RPMI7951 (cell line): ENCODE measurements around the gene RBM24. TPM values are rescaled to one million over a fixed set of nuclear protein-coding genes. Genes with fewer than 3 reads are reported as not detected.

Experiments
- DNase-seq: peaks from one replicate; pipeline ENCODE4 v3.0.0-alpha.2; 2012; ENCODE audit warnings: low read depth
- total RNA-seq: library from RNA; depleted of rRNA; stranded (reverse); fragments of >200 nt; shearing (Covaris generic); gene quantifications from 2 replicates; pipeline ENCODE4 v1.2.3, GENCODE V29; 2014; rRNA removed

The RBM24 gene
- total RNA-seq, 1 experiment from 2014 or later: 4.7 TPM

DNA sequence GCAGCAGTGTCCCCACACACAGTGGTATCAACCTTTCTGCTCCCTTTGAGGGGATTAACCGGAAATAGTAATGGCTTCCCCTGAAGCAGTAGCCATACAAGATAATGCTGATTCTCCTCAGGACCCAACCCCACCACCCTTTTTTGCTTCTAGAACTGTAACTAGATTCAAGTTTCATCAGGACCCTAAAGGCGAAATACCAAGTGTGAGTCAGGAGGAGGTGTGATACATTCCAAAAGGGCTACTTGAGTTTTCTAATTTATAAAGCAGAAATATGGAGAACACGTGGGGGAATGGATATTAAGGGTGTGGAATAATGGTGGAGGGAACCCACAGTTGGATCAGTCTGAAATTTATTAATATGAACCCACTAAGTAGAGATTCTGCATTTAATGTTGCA is 60.7 kb downstream of the RBM24 start:
- DNase-seq: no peak

DNA sequence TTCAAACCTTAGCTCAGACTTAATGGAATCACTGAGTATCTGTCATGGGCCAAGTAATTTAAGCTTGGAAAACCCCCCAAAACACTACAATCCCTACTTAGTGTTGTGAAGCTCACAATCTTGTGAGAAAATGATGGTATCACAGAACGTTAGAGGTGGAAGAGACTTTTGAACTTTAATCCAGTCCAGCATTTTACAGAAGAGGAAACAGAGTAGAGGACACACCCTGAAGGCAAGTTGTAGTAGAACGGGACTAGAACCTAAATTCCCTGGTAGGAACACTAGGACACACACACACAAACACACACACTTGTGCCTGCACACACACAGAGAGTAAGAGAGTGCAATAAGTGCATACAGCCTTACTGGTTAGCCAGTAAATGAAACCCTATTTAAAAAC is 62.1 kb downstream of the RBM24 start:
- no peak for DNase-seq

Other genes with a start within 250 kb of the RBM24 start
- gene STMND1, start 179.3 kb upstream of the RBM24 start, total RNA-seq: not detected in 2 replicates
- gene CAP2, start 112.2 kb downstream of the RBM24 start, total RNA-seq: 29.5 and 35.9 TPM in 2 replicates